Right kidney (tissue), 1 donor: Measurements from ENCODE around the gene KDM4C.

Experiments
- DNase-seq: peaks from one replicate; pipeline ENCODE4 v3.0.0-alpha.2; 2016

The KDM4C gene

GRCh38 chr9:7144265-7145046 is 386.7 kb downstream of the KDM4C start:
- DNase-seq, result no peak

GRCh38 chr9:7145361-7146069 is 387.7 kb downstream of the KDM4C start:
- DNase-seq, result no peak

- no peak for DNase-seq
Observed at GRCh38 chr9:7146582-7146981, 388.8 kb downstream of the KDM4C start.

- no peak for DNase-seq
Observed at GRCh38 chr9:7147121-7148090, 389.6 kb downstream of the KDM4C start.

- DNase-seq, result no peak
Observed at GRCh38 chr9:7148243-7148765, 390.5 kb downstream of the KDM4C start.

GRCh38 chr9:7149258-7149657 is 391.5 kb downstream of the KDM4C start:
- no peak for DNase-seq

- no peak for DNase-seq
Observed at GRCh38 chr9:7150153-7150890, 392.5 kb downstream of the KDM4C start.

- DNase-seq, result no peak
Observed at GRCh38 chr9:7153134-7153533, 395.4 kb downstream of the KDM4C start.

- no peak for DNase-seq
Observed at GRCh38 chr9:7153566-7153965, 395.8 kb downstream of the KDM4C start.

GRCh38 chr9:7154003-7154619 is 396.3 kb downstream of the KDM4C start:
- no peak for DNase-seq

GRCh38 chr9:7154650-7155049 is 396.9 kb downstream of the KDM4C start:
- no peak for DNase-seq

- DNase-seq, result no peak
Observed at GRCh38 chr9:7161469-7161868, 403.7 kb downstream of the KDM4C start.

GRCh38 chr9:7163932-7164331 is 406.2 kb downstream of the KDM4C start:
- DNase-seq, result no peak

GRCh38 chr9:7164440-7165330 is 406.9 kb downstream of the KDM4C start:
- DNase-seq, result no peak

- no peak for DNase-seq
Observed at GRCh38 chr9:7165331-7165975, 407.7 kb downstream of the KDM4C start.

- DNase-seq, result no peak
Observed at GRCh38 chr9:7166074-7166473, 408.3 kb downstream of the KDM4C start.

GRCh38 chr9:7169717-7170389 is 412.1 kb downstream of the KDM4C start:
- DNase-seq, result no peak

- DNase-seq, result no peak
Observed at GRCh38 chr9:7171396-7172153, 413.8 kb downstream of the KDM4C start.
